HEK293 (cell line): Measurements from ENCODE around the gene PAFAH1B2.

ENCODE experiments used
- CTCF ChIA-PET: fragments of 350-600 bp; formaldehyde crosslinking; extraction: SDS; loops from one replicate; lab custom pipeline; 2021; ENCODE audit warnings: antibody characterized with exemption; lab: Yijun Ruan, JAX
- POLR2A ChIA-PET: fragments of 300-600 bp; formaldehyde crosslinking; extraction: SDS; loops from one replicate; lab custom pipeline; 2020; ENCODE audit warnings: antibody characterized with exemption, inconsistent platforms; lab: Yijun Ruan, JAX
- H3K27ac ChIP-seq: fragments of 200-500 bp; sonication (Bioruptor generic); 2 replicates; pipeline ENCODE4 v1.5.1; 2014; ENCODE audit warnings: low read depth, low read length, control low read depth, inconsistent platforms; ENCODE audit errors: extremely low read depth
- H3K36me3 ChIP-seq, 2 experiments: fragments of 200-500 bp in 1 of 2; sonication (Bioruptor generic) in 1 of 2; 1 replicate in 1 of 2; 2 replicates in 1 of 2; pipeline ENCODE4 v1.5.1; 2014 to 2017; ENCODE audit warnings: inconsistent platforms in 2 of 2, low read length in 2 of 2; ENCODE audit not compliant: control insufficient read depth in 2 of 2, insufficient read depth in 1 of 2
- H3K4me1 ChIP-seq: fragments of 200-500 bp; sonication (Bioruptor generic); 2 replicates; pipeline ENCODE4 v1.5.1; 2014; ENCODE audit warnings: mild to moderate bottlenecking, low read length, inconsistent platforms; ENCODE audit not compliant: control insufficient read depth, insufficient read depth
- H3K4me3 ChIP-seq: 2 replicates; pipeline ENCODE4 v1.5.1; 2011; ENCODE audit warnings: low read depth, mild to moderate bottlenecking, control low read depth, low read length, moderate library complexity
- H3K9me3 ChIP-seq: fragments of 200-500 bp; sonication (Bioruptor generic); 2 replicates; pipeline ENCODE4 v1.5.1; 2014; ENCODE audit warnings: low read depth, low read length, inconsistent platforms; ENCODE audit not compliant: control insufficient read depth, insufficient read depth
- GLI4 ChIP-seq: fragments of 450-650 bp; formaldehyde crosslinking; IDR thresholded peaks from 2 replicates; pipeline ENCODE4 v1.5.1; 2016; ENCODE audit warnings: missing biosample characterization, missing genetic modification characterization
- KLF16 ChIP-seq: fragments of 450-650 bp; formaldehyde crosslinking; IDR thresholded peaks from 2 replicates; pipeline ENCODE4 v1.5.1; 2017; ENCODE audit warnings: missing biosample characterization, missing genetic modification characterization
- YY2 ChIP-seq: fragments of 450-650 bp; formaldehyde crosslinking; IDR thresholded peaks from 2 replicates; pipeline ENCODE4 v1.5.1; 2016; ENCODE audit warnings: missing biosample characterization, missing genetic modification characterization
- ZBTB1 ChIP-seq: fragments of 450-650 bp; formaldehyde crosslinking; IDR thresholded peaks from 2 replicates; pipeline ENCODE4 v1.5.1; 2016; ENCODE audit warnings: missing biosample characterization, missing genetic modification characterization
- ZFP3 ChIP-seq: fragments of 450-650 bp; formaldehyde crosslinking; IDR thresholded peaks from 2 replicates; pipeline ENCODE4 v1.5.1; 2016; ENCODE audit warnings: low read depth, missing biosample characterization, missing genetic modification characterization
- ZFP37 ChIP-seq: fragments of 450-650 bp; formaldehyde crosslinking; IDR thresholded peaks from 2 replicates; pipeline ENCODE4 v1.5.1; 2016; ENCODE audit warnings: missing biosample characterization, missing genetic modification characterization
- ZNF16 ChIP-seq: fragments of 450-650 bp; formaldehyde crosslinking; IDR thresholded peaks from 2 replicates; pipeline ENCODE4 v1.5.1; 2016; ENCODE audit warnings: low read depth, missing biosample characterization, missing genetic modification characterization
- ZNF23 ChIP-seq: fragments of 450-650 bp; formaldehyde crosslinking; IDR thresholded peaks from 2 replicates; pipeline ENCODE4 v1.5.1; 2016; ENCODE audit warnings: missing biosample characterization, missing genetic modification characterization, borderline replicate concordance
- ZNF624 ChIP-seq: fragments of 450-650 bp; formaldehyde crosslinking; IDR thresholded peaks from 2 replicates; pipeline ENCODE4 v1.5.1; 2017; ENCODE audit warnings: missing biosample characterization, missing genetic modification characterization
- ZNF660 ChIP-seq: fragments of 450-650 bp; IDR thresholded peaks from 2 replicates; pipeline ENCODE4 v1.5.1; 2018; ENCODE audit warnings: missing biosample characterization, mild to moderate bottlenecking, missing genetic modification characterization
- ZNF837 ChIP-seq: fragments of 450-650 bp; formaldehyde crosslinking; IDR thresholded peaks from 2 replicates; pipeline ENCODE4 v1.5.1; 2016; ENCODE audit warnings: missing biosample characterization, missing genetic modification characterization
- TF ChIP-seq, protein P1 (sequence below): fragments of 450-650 bp; formaldehyde crosslinking; IDR thresholded peaks from 2 replicates; pipeline ENCODE4 v1.5.0; 2017; ENCODE audit warnings: missing biosample characterization, missing genetic modification characterization, borderline replicate concordance
- TF ChIP-seq, protein P2 (sequence below): fragments of 450-650 bp; formaldehyde crosslinking; IDR thresholded peaks from 2 replicates; pipeline ENCODE4 v1.5.1; 2016; ENCODE audit warnings: missing biosample characterization, missing genetic modification characterization, borderline replicate concordance
- TF ChIP-seq, protein P3 (sequence below): fragments of 450-650 bp; formaldehyde crosslinking; IDR thresholded peaks from 2 replicates; pipeline ENCODE4 v1.5.1; 2016; ENCODE audit warnings: missing biosample characterization, missing genetic modification characterization, borderline replicate concordance
- TF ChIP-seq, protein P4 (sequence below): fragments of 450-650 bp; formaldehyde crosslinking; IDR thresholded peaks from 2 replicates; pipeline ENCODE4 v1.5.1; 2016; ENCODE audit warnings: missing biosample characterization, missing genetic modification characterization

PAFAH1B2 gene

DNA sequence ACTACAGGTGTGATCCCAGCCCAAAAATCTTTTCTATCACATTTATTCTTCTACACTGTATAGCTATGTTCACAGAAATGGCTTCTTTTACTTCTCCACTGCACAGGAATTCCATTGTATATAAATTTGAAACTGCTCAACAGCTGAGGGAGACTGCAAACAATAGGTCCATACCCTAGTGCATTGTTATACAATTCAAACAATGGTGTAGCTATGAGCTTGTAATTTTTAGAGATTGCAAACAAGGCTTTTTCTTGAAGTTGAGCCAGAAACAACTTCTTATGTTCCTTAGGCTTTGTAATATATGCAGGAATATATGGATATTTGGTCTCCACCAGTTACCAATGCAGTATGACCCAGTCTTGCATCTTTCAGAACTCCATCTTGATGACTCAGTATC is 26.4 kb upstream of the PAFAH1B2 start (continued):
- TF ChIP-seq, protein P1, sequence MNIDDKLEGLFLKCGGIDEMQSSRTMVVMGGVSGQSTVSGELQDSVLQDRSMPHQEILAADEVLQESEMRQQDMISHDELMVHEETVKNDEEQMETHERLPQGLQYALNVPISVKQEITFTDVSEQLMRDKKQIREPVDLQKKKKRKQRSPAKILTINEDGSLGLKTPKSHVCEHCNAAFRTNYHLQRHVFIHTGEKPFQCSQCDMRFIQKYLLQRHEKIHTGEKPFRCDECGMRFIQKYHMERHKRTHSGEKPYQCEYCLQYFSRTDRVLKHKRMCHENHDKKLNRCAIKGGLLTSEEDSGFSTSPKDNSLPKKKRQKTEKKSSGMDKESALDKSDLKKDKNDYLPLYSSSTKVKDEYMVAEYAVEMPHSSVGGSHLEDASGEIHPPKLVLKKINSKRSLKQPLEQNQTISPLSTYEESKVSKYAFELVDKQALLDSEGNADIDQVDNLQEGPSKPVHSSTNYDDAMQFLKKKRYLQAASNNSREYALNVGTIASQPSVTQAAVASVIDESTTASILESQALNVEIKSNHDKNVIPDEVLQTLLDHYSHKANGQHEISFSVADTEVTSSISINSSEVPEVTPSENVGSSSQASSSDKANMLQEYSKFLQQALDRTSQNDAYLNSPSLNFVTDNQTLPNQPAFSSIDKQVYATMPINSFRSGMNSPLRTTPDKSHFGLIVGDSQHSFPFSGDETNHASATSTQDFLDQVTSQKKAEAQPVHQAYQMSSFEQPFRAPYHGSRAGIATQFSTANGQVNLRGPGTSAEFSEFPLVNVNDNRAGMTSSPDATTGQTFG (tag by site-specific recombination) = no peak
- TF ChIP-seq, protein P2, sequence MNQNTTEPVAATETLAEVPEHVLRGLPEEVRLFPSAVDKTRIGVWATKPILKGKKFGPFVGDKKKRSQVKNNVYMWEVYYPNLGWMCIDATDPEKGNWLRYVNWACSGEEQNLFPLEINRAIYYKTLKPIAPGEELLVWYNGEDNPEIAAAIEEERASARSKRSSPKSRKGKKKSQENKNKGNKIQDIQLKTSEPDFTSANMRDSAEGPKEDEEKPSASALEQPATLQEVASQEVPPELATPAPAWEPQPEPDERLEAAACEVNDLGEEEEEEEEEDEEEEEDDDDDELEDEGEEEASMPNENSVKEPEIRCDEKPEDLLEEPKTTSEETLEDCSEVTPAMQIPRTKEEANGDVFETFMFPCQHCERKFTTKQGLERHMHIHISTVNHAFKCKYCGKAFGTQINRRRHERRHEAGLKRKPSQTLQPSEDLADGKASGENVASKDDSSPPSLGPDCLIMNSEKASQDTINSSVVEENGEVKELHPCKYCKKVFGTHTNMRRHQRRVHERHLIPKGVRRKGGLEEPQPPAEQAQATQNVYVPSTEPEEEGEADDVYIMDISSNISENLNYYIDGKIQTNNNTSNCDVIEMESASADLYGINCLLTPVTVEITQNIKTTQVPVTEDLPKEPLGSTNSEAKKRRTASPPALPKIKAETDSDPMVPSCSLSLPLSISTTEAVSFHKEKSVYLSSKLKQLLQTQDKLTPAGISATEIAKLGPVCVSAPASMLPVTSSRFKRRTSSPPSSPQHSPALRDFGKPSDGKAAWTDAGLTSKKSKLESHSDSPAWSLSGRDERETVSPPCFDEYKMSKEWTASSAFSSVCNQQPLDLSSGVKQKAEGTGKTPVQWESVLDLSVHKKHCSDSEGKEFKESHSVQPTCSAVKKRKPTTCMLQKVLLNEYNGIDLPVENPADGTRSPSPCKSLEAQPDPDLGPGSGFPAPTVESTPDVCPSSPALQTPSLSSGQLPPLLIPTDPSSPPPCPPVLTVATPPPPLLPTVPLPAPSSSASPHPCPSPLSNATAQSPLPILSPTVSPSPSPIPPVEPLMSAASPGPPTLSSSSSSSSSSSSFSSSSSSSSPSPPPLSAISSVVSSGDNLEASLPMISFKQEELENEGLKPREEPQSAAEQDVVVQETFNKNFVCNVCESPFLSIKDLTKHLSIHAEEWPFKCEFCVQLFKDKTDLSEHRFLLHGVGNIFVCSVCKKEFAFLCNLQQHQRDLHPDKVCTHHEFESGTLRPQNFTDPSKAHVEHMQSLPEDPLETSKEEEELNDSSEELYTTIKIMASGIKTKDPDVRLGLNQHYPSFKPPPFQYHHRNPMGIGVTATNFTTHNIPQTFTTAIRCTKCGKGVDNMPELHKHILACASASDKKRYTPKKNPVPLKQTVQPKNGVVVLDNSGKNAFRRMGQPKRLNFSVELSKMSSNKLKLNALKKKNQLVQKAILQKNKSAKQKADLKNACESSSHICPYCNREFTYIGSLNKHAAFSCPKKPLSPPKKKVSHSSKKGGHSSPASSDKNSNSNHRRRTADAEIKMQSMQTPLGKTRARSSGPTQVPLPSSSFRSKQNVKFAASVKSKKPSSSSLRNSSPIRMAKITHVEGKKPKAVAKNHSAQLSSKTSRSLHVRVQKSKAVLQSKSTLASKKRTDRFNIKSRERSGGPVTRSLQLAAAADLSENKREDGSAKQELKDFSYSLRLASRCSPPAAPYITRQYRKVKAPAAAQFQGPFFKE (tag by site-specific recombination) = no peak

DNA sequence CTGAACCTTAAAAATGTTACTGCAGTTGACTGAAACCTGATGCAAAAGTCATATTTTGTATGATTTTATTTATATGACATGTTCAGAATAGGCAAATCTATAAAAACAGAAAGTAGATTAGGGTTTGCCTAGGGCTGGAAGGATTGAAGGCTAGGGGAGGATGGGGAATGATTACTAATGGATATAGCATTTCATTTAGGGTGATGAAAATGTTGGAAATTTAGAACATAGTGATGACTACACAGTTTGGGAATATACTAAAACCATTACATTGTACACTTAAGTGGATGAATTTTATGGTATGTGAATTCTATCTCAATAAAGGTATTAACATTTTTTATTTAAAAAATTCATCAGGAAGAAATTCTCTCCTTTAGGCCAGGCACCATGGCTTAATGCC is 22.9 kb upstream of the PAFAH1B2 start:
- no peaks in the 10 kb centered on the region for H3K9me3 ChIP-seq
- POLR2A ChIA-PET = no interaction called here
- CTCF ChIA-PET = no interaction called here
- no peak overlapping the region for H3K4me3 ChIP-seq
- no peaks in the 10 kb centered on the region for H3K4me1 ChIP-seq
- H3K36me3 ChIP-seq = no peaks in the 10 kb centered on the region
- no peak overlapping the region for H3K27ac ChIP-seq
- TF ChIP-seq ZNF837 (tag by site-specific recombination) (no peak), ZNF660 (no peak), ZNF16 (tag by site-specific recombination) (no peak)

DNA sequence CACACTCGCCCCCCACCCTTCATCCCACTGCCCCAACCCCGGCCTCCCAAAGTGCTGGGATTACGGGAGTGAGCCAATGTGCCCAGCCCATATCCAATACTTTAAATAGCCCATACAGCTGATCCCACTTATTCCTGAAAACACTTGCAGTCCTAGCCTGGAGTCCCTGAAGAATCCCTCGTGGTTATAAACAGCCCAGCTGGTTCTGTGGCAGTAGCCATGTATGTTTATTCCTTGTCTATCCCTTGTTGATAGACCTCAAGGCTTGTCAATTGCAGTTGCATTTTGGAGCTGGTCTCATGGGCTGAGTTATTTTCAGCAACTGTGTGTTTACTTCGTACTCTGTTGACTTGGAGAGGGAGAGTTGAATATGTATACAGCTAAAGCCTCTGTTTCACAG is 21.5 kb upstream of the PAFAH1B2 start:
- H3K9me3 ChIP-seq = no peaks in the 10 kb centered on the region
- no peak overlapping the region for H3K27ac ChIP-seq
- H3K36me3 ChIP-seq = no peaks in the 10 kb centered on the region
- no peak overlapping the region for H3K4me3 ChIP-seq
- ChIA-PET CTCF (interaction anchor here (0.6 to 1.7 kb wide), 2 partner anchors 14 to 16 kb away, joined by 4 to 13 read pairs; no protein-coding TSS in a partner anchor), POLR2A (interaction anchor here (0.6 kb wide), 1 partner anchor 9 kb away, joined by 4 read pairs; no protein-coding TSS in a partner anchor)
- TF ChIP-seq YY2 (tag by site-specific recombination) (no peak), ZNF23 (tag by site-specific recombination) (no peak), ZFP3 (tag by site-specific recombination) (no peak), ZFP37 (no peak), KLF16 (tag by site-specific recombination) (no peak), ZNF624 (no peak), ZBTB1 (tag by site-specific recombination) (no peak), GLI4 (tag by site-specific recombination) (no peak)
- TF ChIP-seq, protein P3, sequence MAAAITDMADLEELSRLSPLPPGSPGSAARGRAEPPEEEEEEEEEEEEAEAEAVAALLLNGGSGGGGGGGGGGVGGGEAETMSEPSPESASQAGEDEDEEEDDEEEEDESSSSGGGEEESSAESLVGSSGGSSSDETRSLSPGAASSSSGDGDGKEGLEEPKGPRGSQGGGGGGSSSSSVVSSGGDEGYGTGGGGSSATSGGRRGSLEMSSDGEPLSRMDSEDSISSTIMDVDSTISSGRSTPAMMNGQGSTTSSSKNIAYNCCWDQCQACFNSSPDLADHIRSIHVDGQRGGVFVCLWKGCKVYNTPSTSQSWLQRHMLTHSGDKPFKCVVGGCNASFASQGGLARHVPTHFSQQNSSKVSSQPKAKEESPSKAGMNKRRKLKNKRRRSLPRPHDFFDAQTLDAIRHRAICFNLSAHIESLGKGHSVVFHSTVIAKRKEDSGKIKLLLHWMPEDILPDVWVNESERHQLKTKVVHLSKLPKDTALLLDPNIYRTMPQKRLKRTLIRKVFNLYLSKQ = no peak
- TF ChIP-seq, protein P4, sequence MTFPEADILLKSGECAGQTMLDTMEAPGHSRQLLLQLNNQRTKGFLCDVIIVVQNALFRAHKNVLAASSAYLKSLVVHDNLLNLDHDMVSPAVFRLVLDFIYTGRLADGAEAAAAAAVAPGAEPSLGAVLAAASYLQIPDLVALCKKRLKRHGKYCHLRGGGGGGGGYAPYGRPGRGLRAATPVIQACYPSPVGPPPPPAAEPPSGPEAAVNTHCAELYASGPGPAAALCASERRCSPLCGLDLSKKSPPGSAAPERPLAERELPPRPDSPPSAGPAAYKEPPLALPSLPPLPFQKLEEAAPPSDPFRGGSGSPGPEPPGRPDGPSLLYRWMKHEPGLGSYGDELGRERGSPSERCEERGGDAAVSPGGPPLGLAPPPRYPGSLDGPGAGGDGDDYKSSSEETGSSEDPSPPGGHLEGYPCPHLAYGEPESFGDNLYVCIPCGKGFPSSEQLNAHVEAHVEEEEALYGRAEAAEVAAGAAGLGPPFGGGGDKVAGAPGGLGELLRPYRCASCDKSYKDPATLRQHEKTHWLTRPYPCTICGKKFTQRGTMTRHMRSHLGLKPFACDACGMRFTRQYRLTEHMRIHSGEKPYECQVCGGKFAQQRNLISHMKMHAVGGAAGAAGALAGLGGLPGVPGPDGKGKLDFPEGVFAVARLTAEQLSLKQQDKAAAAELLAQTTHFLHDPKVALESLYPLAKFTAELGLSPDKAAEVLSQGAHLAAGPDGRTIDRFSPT (tag by site-specific recombination) = no peak
- TF ChIP-seq, protein P1 (tag by site-specific recombination) = no peak
- no peaks in the 10 kb centered on the region for H3K4me1 ChIP-seq
